ENCODE measurements around the gene NABP2.
"Not testable (repeated sequence)": the region's sequence is repeated elsewhere in the genome, so short reads cannot be mapped to it uniquely, and the experiment has no call there.

Gene NABP2

DNA sequence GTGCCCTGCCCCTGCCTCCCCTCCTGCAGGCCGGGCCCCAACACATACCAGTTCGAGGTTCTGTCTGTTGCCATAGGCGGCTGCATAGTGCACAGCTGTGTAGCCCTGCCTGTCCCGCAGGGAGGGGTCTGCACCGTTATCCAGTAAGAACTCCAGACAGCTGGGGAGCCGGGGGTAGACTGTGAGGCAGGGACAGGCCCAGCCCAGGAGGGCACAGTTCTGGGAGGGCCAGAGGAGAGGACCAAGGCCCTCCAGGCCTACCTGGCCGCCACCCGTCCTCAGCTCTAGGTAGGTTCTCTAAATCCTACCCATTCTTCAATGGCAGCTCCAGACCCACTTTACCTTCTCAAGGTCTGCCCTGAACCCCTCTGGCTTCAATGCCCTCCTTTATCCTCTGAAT is 24.6 kb downstream of the NABP2 start:
- DNase-seq = no peak

DNA sequence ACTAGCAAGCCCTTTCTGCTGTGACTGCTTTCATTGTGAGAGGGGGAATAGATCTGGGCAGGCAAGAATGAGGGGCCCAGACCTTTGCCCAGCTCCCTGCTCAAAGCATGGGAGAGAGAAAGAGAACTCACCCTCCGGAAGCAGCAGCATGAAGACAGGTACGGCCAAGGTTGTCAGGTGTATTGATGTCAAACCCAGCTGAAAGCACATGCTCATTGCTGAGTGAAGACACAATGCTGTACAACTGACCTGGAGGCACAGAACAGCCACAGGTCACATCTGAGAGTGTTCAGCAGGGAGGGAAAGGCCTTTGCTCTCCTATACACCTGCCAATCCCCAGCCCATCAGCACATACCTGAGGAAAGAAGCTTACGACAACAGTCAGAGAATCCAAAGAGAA is 28.5 kb downstream of the NABP2 start:
- DNase-seq = no peak

GRCh38 chr12:56253091-56253490 is 28.9 kb downstream of the NABP2 start:
- DNase-seq = no peak

- DNase-seq = no peak
Observed at GRCh38 chr12:56255671-56256070, 31.5 kb downstream of the NABP2 start.

GRCh38 chr12:56256326-56256960 is 32.3 kb downstream of the NABP2 start:
- no peak for DNase-seq

DNA sequence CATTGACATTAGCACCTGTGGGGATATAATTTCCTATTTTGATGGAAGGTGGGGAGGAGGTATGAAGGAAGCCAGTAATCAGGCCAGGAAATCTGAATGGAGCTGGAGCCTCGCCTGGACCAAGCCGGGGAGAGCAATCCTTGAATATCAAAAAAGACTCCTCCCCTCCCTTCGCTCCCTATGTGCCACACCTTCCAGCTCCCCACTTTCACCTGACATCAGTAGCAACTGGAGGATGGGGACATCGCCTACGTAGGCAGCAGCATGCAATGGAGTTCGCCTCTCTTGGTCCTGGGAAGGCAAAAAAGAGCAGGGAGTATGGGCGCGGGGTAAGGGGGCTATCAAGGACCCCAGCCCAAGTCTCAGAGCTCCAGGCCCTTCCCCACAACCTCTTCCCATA is 32.9 kb downstream of the NABP2 start:
- DNase-seq = no peak

GRCh38 chr12:56257491-56258067 is 33.4 kb downstream of the NABP2 start:
- no peak for DNase-seq

GRCh38 chr12:56258068-56258819 is 34.1 kb downstream of the NABP2 start, which contains the start of gene ANKRD52:
ANKRD52 (minus strand) TSS chr12:56258384; CDS start chr12:56258269, 115 bp downstream.
- peak; percentile 79 to 82 for DNase-seq

GRCh38 chr12:56258820-56259183 is 34.7 kb downstream of the NABP2 start:
- DNase-seq = no peak

DNA sequence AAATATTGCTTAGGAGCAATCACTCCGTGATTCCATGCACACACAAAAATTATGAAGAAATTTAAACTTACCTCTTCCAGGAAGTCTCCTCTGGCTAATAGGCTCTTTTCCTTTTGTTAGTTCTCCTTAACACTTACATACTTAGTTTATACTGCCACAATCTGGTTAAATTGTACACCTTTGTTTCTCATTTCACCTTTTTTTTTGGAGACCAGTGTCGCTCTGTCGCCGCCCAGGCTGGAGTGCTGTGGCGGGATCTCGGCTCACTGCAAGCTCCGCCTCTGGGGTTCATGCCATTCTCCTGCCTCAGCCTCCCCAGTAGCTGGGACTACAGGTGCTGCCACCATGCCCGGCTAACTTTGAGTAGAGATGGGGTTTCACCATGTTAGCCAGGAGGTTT is 36.2 kb downstream of the NABP2 start:
- DNase-seq = no peak

DNA sequence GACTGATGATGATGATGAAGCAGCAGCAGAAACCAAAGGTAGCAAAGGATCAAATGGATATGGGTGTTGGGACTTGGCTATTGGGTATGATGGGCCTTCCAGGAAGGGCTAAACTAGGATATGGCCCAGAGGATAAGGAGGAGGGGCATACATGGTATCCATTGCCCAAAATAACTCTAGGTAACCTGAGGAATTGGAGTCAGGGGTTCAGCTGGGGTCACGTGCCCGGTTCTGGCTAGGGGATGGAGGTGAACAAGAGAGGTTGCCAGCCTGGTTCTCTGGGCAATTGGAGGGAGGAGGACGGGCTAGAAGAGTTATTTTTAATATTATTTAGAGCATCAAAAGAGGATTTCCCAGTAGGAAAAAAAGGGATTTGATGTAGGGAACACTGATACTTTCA is 36.8 kb downstream of the NABP2 start:
- DNase-seq = no peak

DNA sequence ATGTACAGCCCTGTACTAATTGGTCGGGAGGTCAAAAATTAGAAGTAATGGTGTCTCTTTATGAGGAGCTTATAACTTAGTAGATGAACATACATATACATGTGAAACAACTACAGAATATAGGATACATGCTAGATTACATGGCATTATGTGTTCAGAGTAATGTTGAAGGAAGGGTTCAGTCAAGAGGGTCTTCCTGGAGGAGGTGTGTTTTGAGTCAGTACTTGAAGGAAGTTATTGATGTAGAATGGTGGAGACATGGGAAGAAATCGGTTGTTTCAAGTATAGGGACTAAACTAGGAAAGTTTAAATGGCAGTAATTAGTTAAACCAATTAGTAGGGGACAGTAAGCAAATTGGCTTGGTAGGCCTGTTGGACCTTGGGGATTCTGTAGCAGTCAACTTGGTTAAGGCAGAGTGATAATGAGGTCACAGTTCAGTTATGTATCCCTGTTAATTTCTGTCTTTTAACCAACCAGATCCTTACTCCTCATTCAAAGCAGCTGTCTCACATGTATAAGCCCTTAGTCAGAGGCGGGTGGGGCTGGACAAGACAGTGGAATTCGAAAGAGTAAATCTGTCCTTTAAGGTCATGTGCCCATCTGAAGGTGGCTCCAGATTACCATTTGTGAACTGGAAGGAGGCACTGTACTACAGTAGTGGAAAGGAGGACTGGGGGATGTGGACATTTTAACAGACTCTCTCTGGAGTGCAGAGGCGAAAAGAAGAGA is 37.5 kb downstream of the NABP2 start:
- DNase-seq = no peak

GRCh38 chr12:56262955-56263354 is 38.8 kb downstream of the NABP2 start:
- not testable (repeated sequence) for DNase-seq

GRCh38 chr12:56266068-56266692 is 42.0 kb downstream of the NABP2 start:
- not testable (repeated sequence) for DNase-seq

DNA sequence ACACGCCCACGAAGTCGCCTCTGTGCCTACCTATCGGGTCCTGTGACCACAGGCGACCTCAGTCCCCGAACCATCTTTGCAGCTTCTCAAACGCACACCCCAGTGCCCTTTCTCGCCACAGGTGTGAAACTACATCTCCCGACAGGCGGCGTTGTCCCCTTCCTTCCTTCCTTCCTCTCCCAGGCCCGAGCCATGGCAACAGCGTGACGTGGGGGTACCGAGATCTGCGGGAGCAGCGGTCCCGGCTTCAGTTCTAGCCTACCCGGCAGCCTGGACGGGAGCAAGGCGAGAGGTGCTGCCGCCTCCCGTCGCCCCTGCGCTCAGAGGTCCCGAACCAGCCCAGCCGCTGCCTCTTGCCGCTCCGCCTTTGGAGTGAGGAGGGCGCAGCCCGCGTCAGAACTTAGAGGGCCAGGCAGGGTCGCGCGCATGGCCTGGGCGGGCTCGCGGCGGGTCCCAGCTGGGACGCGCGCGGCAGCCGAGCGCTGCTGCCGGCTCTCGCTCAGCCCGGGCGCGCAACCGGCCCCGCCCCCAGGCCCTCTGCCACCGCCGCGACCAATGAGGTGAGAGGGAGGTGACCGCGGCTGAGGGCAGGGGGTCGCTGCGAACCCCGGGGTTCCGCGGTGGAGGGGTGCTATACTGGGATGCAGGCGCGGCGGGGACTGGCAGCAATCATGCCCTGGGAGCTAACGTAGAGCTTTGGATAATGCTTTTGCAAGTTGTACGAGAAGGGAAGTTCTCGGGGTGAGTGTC is 42.7 kb downstream of the NABP2 start, which contains the start of gene COQ10A:
Gene COQ10A, plus strand, starts transcription at position 250 of the 750 bp plus-strand sequence. Its CDS starts 177 bp downstream, at position 427.
- peak; percentile 89 to 91 for DNase-seq

- DNase-seq = no peak
Observed at GRCh38 chr12:56267443-56268071, 43.4 kb downstream of the NABP2 start.

DNA sequence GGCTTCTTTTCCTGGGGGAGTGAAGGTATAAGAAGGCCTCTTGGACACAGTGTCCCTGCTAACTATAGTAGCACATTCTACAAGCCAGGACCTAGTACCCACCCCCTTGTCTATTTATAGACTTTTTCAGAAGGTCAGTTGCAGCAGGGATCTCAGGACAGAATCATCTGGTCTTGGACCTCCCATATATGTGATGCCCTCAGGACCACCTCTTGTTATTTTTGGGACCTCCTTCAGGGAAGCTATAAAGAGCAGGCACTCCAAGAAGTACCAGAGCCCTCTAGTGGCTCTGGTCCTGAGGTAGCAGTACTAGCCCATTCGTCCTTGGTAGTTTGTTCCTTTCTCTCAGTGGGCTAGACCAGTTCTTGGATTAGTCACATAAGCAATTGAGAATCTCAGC is 46.9 kb downstream of the NABP2 start:
- no peak for DNase-seq

- not testable (repeated sequence) for DNase-seq
Observed at GRCh38 chr12:56272468-56272867, 48.3 kb downstream of the NABP2 start.

- DNase-seq = no peak
Observed at GRCh38 chr12:56274299-56274698, 50.2 kb downstream of the NABP2 start.

DNA sequence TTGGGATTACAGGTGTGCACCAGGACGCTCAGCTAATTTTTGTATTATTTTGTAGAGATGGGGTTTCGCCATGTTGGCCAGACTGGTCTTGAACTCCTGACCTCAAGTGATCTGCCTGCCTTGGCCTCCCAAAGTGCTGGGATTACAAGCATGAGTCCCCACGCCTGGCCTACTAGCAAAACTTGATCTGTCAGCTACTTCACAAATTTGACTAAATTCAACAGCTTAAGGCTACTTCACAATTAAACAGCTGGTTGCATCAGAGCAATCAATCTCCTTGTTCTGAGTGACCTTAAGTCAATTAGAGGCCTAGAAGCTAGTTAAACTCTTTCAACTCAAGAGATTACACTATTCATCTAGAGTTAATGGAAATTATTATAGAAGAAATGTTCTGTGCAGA is 54.8 kb downstream of the NABP2 start:
- no peak for DNase-seq
